Stomach smooth muscle (tissue), 2 donors: ENCODE measurements around the gene EPB41L2.

Experiments used
- H3K27ac ChIP-seq: one replicate; pipeline ENCODE4 v1.7.0; 2013; ENCODE audit warnings: mild to moderate bottlenecking, low read length, inconsistent platforms
- H3K27me3 ChIP-seq, 2 donors: one replicate each; pipeline ENCODE4 v1.7.0; 2013; ENCODE audit warnings: low read length in 2 of 2; ENCODE audit not compliant: insufficient read depth in 2 of 2, control insufficient read depth in 1 of 2
- H3K36me3 ChIP-seq, 2 donors: one replicate each; pipeline ENCODE4 v1.7.0; 2013; ENCODE audit warnings: low read length in 2 of 2; ENCODE audit not compliant: control insufficient read depth in 2 of 2, insufficient read depth in 2 of 2
- H3K4me1 ChIP-seq: one replicate; pipeline ENCODE4 v1.7.0; 2013; ENCODE audit warnings: low read length; ENCODE audit not compliant: control insufficient read depth, insufficient read depth
- H3K4me3 ChIP-seq, 2 donors: one replicate each; pipeline ENCODE4 v1.7.0; 2013; ENCODE audit warnings: low read length in 2 of 2
- H3K9ac ChIP-seq, 2 donors: one replicate each; pipeline ENCODE4 v1.7.0; 2013; ENCODE audit warnings: low read length in 2 of 2, mild to moderate bottlenecking in 1 of 2
- H3K9me3 ChIP-seq, 2 donors: one replicate each; pipeline ENCODE4 v1.7.0; 2013; ENCODE audit warnings: low read length in 2 of 2; ENCODE audit not compliant: control insufficient read depth in 2 of 2
- donor health status: healthy.
- donor health status: Pancreatic carcinoma.

Gene EPB41L2

DNA sequence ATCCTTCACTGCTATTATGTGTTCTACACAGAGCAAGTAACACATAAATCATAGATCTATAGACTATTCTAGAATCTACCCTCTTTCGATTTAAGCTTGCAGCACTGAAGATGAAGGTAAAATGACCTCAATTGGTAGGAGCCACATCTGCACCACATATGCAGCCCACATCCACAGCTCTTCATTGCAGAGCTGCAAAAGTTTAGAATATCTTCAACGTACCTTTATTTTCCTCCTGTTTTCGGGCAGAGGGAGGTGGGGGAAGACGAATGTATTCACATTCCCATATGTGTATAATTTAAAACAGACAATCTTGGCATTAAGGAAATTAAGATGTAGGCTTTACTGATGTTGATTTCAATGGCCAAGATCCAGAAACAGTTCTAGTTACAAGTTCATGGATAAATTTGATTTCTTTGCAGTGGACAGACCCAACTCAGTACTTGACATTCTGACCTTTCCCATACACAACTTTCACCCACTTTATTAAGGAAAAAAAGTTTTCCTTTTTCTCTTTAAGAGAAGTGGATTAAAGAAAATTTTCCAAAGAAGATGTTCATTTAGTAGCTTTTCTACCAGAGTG lies 14.0 kb downstream of the EPB41L2 start:
- no peaks in the 10 kb centered on the region for H3K36me3 ChIP-seq
- H3K4me1 ChIP-seq, result peaks cover 2% of the 10 kb centered on the region
- peaks cover 4 to 6% of the 10 kb centered on the region in 2 donors for H3K9me3 ChIP-seq
- no peak overlapping the region for H3K27ac ChIP-seq
- no peaks in the 10 kb centered on the region for H3K27me3 ChIP-seq
- H3K4me3 ChIP-seq, result no peak overlapping the region
- no peak overlapping the region for H3K9ac ChIP-seq

DNA sequence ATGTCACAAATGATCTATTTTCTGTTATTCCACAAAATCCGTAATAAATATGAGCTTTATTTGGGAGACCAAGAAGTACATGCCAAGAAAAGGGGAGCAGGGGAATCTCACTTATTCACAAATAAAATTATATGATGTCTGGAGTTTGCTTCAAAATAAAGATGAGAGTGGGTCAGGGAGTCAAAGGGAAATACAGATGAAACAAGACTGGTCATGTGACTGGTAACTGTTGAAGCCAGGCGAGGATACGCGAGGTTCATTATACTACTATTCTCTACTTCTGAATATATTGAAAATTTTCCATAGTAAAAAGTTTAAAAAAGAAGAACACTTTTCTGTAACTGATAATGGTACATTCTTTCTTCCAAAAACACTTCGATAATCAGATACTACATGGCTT lies 14.6 kb downstream of the EPB41L2 start:
- Histone ChIP-seq H3K4me1 (peaks cover 2% of the 10 kb centered on the region), H3K4me3 (no peak overlapping the region), H3K27ac (no peak overlapping the region), H3K27me3 (no peaks in the 10 kb centered on the region), H3K9ac (no peak overlapping the region), H3K36me3 (no peaks in the 10 kb centered on the region), H3K9me3 (peaks cover 0 to under 1% of the 10 kb centered on the region in 2 donors)

DNA sequence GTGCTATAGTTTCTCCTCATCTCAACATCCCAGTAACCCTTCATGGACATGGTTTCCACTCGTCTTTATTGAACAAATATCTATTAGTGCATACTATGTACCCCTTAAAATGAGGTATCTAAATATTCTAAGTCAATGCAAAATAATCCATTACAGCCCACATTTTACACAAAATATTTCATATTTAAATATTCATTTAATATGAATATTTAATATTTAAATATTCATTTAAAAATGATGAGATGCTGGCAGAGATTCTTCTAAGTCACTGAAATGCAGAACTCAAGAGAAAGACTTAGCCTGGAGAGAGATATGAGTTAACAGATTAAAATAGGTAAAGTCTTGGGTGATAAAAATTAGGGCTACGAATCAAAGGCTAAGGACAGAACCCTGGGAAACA lies 17.9 kb downstream of the EPB41L2 start:
- Histone ChIP-seq H3K27ac (no peak overlapping the region), H3K36me3 (no peaks in the 10 kb centered on the region), H3K27me3 (no peaks in the 10 kb centered on the region), H3K4me1 (peaks cover 2% of the 10 kb centered on the region), H3K4me3 (no peak overlapping the region), H3K9ac (no peak overlapping the region), H3K9me3 (no peaks in the 10 kb centered on the region)

DNA sequence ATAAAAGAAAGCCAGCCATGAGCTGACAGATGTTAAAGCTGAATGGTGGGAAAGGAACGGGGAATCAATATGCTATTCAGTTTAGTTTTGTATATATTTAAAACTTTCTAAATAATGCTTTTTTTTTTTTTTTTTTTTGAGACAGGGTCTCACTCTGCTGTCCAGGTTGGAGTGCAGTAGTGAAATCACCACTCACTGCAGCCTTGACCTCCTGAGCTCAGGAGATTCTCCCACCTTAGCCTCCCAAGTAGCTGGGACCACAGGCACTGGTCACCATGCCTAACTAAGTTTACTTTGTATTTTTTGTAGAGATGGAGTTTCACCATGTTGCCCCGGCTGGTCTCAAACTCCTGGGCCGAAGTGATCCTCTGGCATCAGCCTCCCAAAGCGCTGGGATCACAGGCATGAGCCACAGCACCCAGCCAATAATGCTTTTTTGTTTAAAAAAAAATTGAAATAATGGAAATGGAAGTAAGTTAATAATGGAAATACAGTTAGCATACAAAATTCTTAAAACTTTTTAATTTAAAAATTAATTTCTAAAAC lies 19.1 kb downstream of the EPB41L2 start:
- no peaks in the 10 kb centered on the region for H3K9me3 ChIP-seq
- no peak overlapping the region for H3K27ac ChIP-seq
- no peak overlapping the region for H3K4me3 ChIP-seq
- no peaks in the 10 kb centered on the region for H3K36me3 ChIP-seq
- H3K27me3 ChIP-seq, result no peaks in the 10 kb centered on the region
- no peaks in the 10 kb centered on the region for H3K4me1 ChIP-seq
- no peak overlapping the region for H3K9ac ChIP-seq

- Histone ChIP-seq H3K9me3 (no peaks in the 10 kb centered on the region), H3K4me1 (no peaks in the 10 kb centered on the region), H3K36me3 (no peaks in the 10 kb centered on the region), H3K9ac (no peak overlapping the region), H3K27ac (no peak overlapping the region), H3K27me3 (no peaks in the 10 kb centered on the region), H3K4me3 (no peak overlapping the region)
These were observed 20.4 kb downstream of the EPB41L2 start for GRCh38 chr6:131042664-131043063.

- Histone ChIP-seq H3K36me3 (no peaks in the 10 kb centered on the region), H3K27me3 (no peaks in the 10 kb centered on the region), H3K27ac (no peak overlapping the region), H3K9ac (no peak overlapping the region), H3K4me1 (no peaks in the 10 kb centered on the region), H3K9me3 (no peaks in the 10 kb centered on the region), H3K4me3 (no peak overlapping the region)
These were observed 21.2 kb downstream of the EPB41L2 start for GRCh38 chr6:131041814-131042213.

GRCh38 chr6:131040866-131041265 lies 22.2 kb downstream of the EPB41L2 start:
- no peaks in the 10 kb centered on the region for H3K36me3 ChIP-seq
- no peak overlapping the region for H3K4me3 ChIP-seq
- no peaks in the 10 kb centered on the region for H3K4me1 ChIP-seq
- H3K9me3 ChIP-seq, result no peaks in the 10 kb centered on the region
- H3K27me3 ChIP-seq, result no peaks in the 10 kb centered on the region
- H3K27ac ChIP-seq, result no peak overlapping the region
- H3K9ac ChIP-seq, result no peak overlapping the region

DNA sequence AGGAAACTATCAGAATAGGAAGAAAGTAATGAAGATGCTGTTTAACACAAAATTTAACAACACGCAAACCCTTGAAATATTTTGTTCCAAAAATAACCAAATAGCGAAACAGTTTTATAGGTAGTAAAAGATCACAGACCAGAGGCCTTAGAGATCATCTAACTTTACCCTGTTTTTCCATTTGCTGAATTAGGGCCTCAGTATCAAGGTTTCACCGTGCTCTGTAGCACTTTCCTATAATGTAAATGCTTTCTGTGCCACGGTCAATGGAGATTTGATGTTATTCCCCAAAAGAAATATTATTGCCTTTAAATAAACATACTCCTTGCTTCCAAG lies 23.7 kb downstream of the EPB41L2 start:
- Histone ChIP-seq H3K9me3 (no peaks in the 10 kb centered on the region), H3K27me3 (no peaks in the 10 kb centered on the region), H3K36me3 (no peaks in the 10 kb centered on the region), H3K27ac (no peak overlapping the region), H3K4me3 (no peak overlapping the region), H3K4me1 (no peaks in the 10 kb centered on the region), H3K9ac (no peak overlapping the region)

GRCh38 chr6:131038597-131039344 lies 24.3 kb downstream of the EPB41L2 start:
- no peaks in the 10 kb centered on the region for H3K27me3 ChIP-seq
- no peak overlapping the region for H3K27ac ChIP-seq
- H3K36me3 ChIP-seq, result no peaks in the 10 kb centered on the region
- no peak overlapping the region for H3K9ac ChIP-seq
- H3K9me3 ChIP-seq, result no peaks in the 10 kb centered on the region
- no peak overlapping the region for H3K4me3 ChIP-seq
- no peaks in the 10 kb centered on the region for H3K4me1 ChIP-seq

- H3K36me3 ChIP-seq, result no peaks in the 10 kb centered on the region
- no peaks in the 10 kb centered on the region for H3K9me3 ChIP-seq
- no peaks in the 10 kb centered on the region for H3K27me3 ChIP-seq
- no peak overlapping the region for H3K9ac ChIP-seq
- H3K27ac ChIP-seq, result no peak overlapping the region
- no peaks in the 10 kb centered on the region for H3K4me1 ChIP-seq
- H3K4me3 ChIP-seq, result no peak overlapping the region
These were observed 25.7 kb downstream of the EPB41L2 start for GRCh38 chr6:131037194-131037897.

DNA sequence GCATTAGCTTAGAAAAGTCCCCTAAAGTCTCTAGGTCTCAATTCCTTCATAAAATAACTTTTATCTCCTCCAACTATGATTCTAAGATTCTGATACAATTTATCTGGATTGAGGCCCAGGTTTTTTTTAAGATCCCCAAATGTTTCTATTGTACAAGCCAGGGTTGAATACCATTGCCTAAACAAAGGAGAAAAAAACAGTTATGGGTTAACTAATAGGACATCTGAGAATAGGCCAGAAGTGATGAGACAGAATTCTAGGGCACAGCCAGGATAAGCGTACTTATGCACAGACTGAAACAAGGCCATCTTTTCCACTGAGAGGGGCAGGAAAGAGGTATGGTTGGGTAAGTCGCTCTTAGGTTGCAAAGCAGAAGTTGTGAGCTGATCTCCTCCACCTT lies 26.4 kb downstream of the EPB41L2 start:
- Histone ChIP-seq H3K9ac (no peak overlapping the region), H3K4me1 (no peaks in the 10 kb centered on the region), H3K36me3 (no peaks in the 10 kb centered on the region), H3K4me3 (no peak overlapping the region), H3K27me3 (no peaks in the 10 kb centered on the region), H3K9me3 (no peaks in the 10 kb centered on the region), H3K27ac (no peak overlapping the region)
